Neuronal stem cell (in vitro differentiated cells): ENCODE data around the gene KCNK5.

Source experiments
- DNase-seq: peaks from one replicate; pipeline ENCODE4 v3.0.0-alpha.2; 2013; ENCODE audit warnings: low spot score
- H2AFZ ChIP-seq: one replicate; pipeline ENCODE4 v1.6.1; 2013; ENCODE audit warnings: mild to moderate bottlenecking, low read length, inconsistent platforms
- H2AK5ac ChIP-seq: 2 replicates; pipeline ENCODE4 v1.6.1; 2013; ENCODE audit warnings: low read depth, mild to moderate bottlenecking, inconsistent platforms, low read length, moderate library complexity, mixed read lengths
- H2BK120ac ChIP-seq: 2 replicates; pipeline ENCODE4 v1.6.1; 2013; ENCODE audit warnings: low read depth, mild to moderate bottlenecking, inconsistent platforms, low read length, moderate library complexity, mixed read lengths
- H2BK12ac ChIP-seq: one replicate; pipeline ENCODE4 v1.6.1; 2013; ENCODE audit warnings: low read length, inconsistent platforms
- H2BK15ac ChIP-seq: 2 replicates; pipeline ENCODE4 v1.6.1; 2013; ENCODE audit warnings: mild to moderate bottlenecking, low read length, inconsistent platforms, mixed read lengths
- H2BK5ac ChIP-seq: one replicate; pipeline ENCODE4 v1.6.1; 2013; ENCODE audit warnings: inconsistent platforms, mild to moderate bottlenecking, low read length, moderate library complexity
- H3K14ac ChIP-seq: one replicate; pipeline ENCODE4 v1.6.1; 2013; ENCODE audit warnings: low read length, inconsistent platforms
- H3K18ac ChIP-seq: 2 replicates; pipeline ENCODE4 v1.6.1; 2013; ENCODE audit warnings: low read length, inconsistent platforms
- H3K23ac ChIP-seq: 2 replicates; pipeline ENCODE4 v1.6.1; 2013; ENCODE audit warnings: low read depth, mild to moderate bottlenecking, mixed read lengths, low read length, inconsistent platforms; ENCODE audit not compliant: poor library complexity
- H3K27ac ChIP-seq: replicated peaks from 3 replicates; pipeline ENCODE4 v1.5.1; 2013; ENCODE audit warnings: low read length, inconsistent platforms
- H3K27me3 ChIP-seq, 3 experiments: 2 replicates each; pipeline ENCODE4 v1.6.1; 2013; ENCODE audit warnings: low read length in 3 of 3, mild to moderate bottlenecking in 2 of 3, inconsistent platforms in 1 of 3, low read depth in 1 of 3, mixed read lengths in 1 of 3, moderate library complexity in 1 of 3; ENCODE audit not compliant: control insufficient read depth in 3 of 3, insufficient read depth in 3 of 3
- H3K36me3 ChIP-seq, 2 donors: replicated peaks in 1 of 2; 2 replicates each; pipeline ENCODE4 v1.6.1; 2013; ENCODE audit warnings: low read length in 2 of 2; ENCODE audit not compliant: control insufficient read depth in 2 of 2, insufficient read depth in 2 of 2
- H3K4ac ChIP-seq: 2 replicates; pipeline ENCODE4 v1.6.1; 2013; ENCODE audit warnings: inconsistent platforms, mild to moderate bottlenecking, low read length, moderate library complexity
- H3K4me1 ChIP-seq, 2 donors: 1 replicate in 1 of 2; 2 replicates in 1 of 2; pipeline ENCODE4 v1.6.1; 2013; ENCODE audit warnings: low read length in 2 of 2, low read depth in 1 of 2; ENCODE audit not compliant: control insufficient read depth in 2 of 2, insufficient read depth in 1 of 2
- H3K4me2 ChIP-seq: one replicate; pipeline ENCODE4 v1.6.1; 2013; ENCODE audit warnings: mild to moderate bottlenecking, low read length, inconsistent platforms; ENCODE audit not compliant: insufficient read depth, poor library complexity, severe bottlenecking
- H3K4me3 ChIP-seq, 2 donors: 2 replicates each; pipeline ENCODE4 v1.5.1; 2013; ENCODE audit warnings: low read length in 2 of 2, mild to moderate bottlenecking in 2 of 2, inconsistent platforms in 1 of 2, moderate library complexity in 1 of 2
- H3K79me1 ChIP-seq: one replicate; pipeline ENCODE4 v1.6.1; 2013; ENCODE audit warnings: low read depth, mild to moderate bottlenecking, inconsistent platforms, low read length, moderate library complexity
- H3K9ac ChIP-seq: one replicate; pipeline ENCODE4 v1.6.1; 2013; ENCODE audit warnings: mild to moderate bottlenecking, low read depth, low read length, inconsistent platforms; ENCODE audit not compliant: poor library complexity
- H3K9me3 ChIP-seq, 2 donors: replicated peaks in 1 of 2; 2 replicates each; pipeline versions ENCODE3 to v1.6.1; 2013; ENCODE audit warnings: low read length in 2 of 2, mild to moderate bottlenecking in 2 of 2, inconsistent platforms in 1 of 2, low read depth in 1 of 2, mixed read lengths in 1 of 2, moderate library complexity in 1 of 2; ENCODE audit not compliant: control insufficient read depth in 2 of 2, insufficient read depth in 1 of 2
- H4K8ac ChIP-seq: one replicate; pipeline ENCODE4 v1.6.1; 2013; ENCODE audit warnings: low read depth, mild to moderate bottlenecking, inconsistent platforms, low read length, moderate library complexity
- H4K91ac ChIP-seq: one replicate; pipeline ENCODE4 v1.6.1; 2013; ENCODE audit warnings: low read length, low read depth, mild to moderate bottlenecking, inconsistent platforms; ENCODE audit not compliant: poor library complexity
- WGBS, 2 donors: extraction: QIAGEN DNeasy Blood & Tissue Kit; methylation state at CpG; one replicate each; pipeline ENCODE4 v1.1.7; 2013; ENCODE audit warnings: missing lambda C conversion rate in 2 of 2, mixed read lengths in 1 of 2; ENCODE audit not compliant: insufficient read length in 2 of 2, insufficient replicate concordance in 1 of 2; ENCODE audit errors: extremely low coverage in 2 of 2; 5-methylcytosine and 5-hydroxymethylcytosine counted together

The KCNK5 gene

GRCh38 chr6:39227476-39227875 lies 1.8 kb downstream of the KCNK5 start:
- no CpG with 5 or more reads among the region's 9 CpGs for WGBS, 2 donors
- Histone ChIP-seq H2BK5ac (no peak overlapping the region), H4K91ac (no peak overlapping the region), H3K9ac (no peak overlapping the region), H3K18ac (no peak overlapping the region), H3K36me3 (no peaks in the 10 kb centered on the region), H3K27me3 (peaks cover 0 to 10% (median 0%) of the 10 kb centered on the region in 3 experiments), H3K27ac (no peak overlapping the region), H3K9me3 (peaks cover 0 to 10% of the 10 kb centered on the region in 2 donors), H3K14ac (no peak overlapping the region), H2AK5ac (no peak overlapping the region), H2AFZ (no peak overlapping the region), H4K8ac (no peak overlapping the region), H2BK12ac (no peak overlapping the region), H3K23ac (no peak overlapping the region), H3K4me1 (peaks cover 24 to 43% of the 10 kb centered on the region in 2 donors), H2BK15ac (no peak overlapping the region), H3K4me2 (no peak overlapping the region), H2BK120ac (no peak overlapping the region), H3K79me1 (peaks cover 3% of the 10 kb centered on the region), H3K4me3 (no peak overlapping the region), H3K4ac (no peak overlapping the region)
- DNase-seq = no peak

DNA sequence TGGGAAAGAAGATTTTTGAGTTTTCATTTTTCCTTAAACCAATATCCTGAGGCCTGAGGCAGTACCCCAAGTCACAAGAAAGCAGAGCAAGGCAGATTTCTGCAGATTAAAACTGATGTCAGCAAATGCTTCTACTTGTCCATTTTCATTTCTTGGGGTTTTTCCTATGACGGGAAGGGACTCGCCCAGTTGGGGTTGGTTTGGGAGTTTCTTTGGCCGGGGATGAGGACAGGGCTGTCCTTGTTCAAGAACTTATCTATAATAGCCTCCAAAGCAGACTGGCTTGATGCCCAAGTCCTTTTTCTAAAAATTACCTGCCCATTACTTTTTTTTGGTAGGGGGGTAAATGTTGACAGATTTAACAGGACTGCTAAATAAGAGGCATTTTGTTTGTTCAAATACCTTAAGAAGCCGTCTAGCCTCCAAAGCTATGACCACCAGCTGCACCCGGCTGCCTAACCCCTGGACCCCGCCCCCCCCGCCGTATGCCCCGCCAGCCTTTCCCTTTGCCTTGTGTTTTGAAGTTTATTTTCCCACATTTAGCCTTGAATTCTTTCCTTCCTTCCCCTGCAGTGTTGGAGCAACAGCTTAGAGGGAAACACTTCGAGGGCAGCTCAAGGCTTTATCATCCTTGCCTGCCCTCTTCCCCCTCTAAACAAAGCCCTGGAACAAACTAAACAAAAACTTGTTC lies 2.5 kb downstream of the KCNK5 start:
- H2BK5ac ChIP-seq = no peak overlapping the region
- H2BK120ac ChIP-seq = no peak overlapping the region
- H3K4me2 ChIP-seq = no peak overlapping the region
- no peak overlapping the region for H2BK12ac ChIP-seq
- H3K9ac ChIP-seq = no peak overlapping the region
- peaks cover 3% of the 10 kb centered on the region for H3K79me1 ChIP-seq
- no peaks in the 10 kb centered on the region for H3K36me3 ChIP-seq
- no peak overlapping the region for H4K8ac ChIP-seq
- no peak overlapping the region for H3K23ac ChIP-seq
- no peak overlapping the region for H4K91ac ChIP-seq
- DNase-seq = no peak
- no peak overlapping the region for H3K14ac ChIP-seq
- H2AFZ ChIP-seq = no peak overlapping the region
- H3K4me1 ChIP-seq = peaks cover 18 to 42% of the 10 kb centered on the region in 2 donors
- H3K27me3 ChIP-seq = peaks cover 0 to 10% (median 0%) of the 10 kb centered on the region in 3 experiments
- H2AK5ac ChIP-seq = no peak overlapping the region
- no peak overlapping the region for H3K4ac ChIP-seq
- H2BK15ac ChIP-seq = no peak overlapping the region
- H3K27ac ChIP-seq = no peak overlapping the region
- H3K18ac ChIP-seq = no peak overlapping the region
- no CpG with 5 or more reads among the region's 10 CpGs for WGBS, 2 donors
- H3K9me3 ChIP-seq = peaks cover 0 to 10% of the 10 kb centered on the region in 2 donors
- H3K4me3 ChIP-seq = no peak overlapping the region

DNA sequence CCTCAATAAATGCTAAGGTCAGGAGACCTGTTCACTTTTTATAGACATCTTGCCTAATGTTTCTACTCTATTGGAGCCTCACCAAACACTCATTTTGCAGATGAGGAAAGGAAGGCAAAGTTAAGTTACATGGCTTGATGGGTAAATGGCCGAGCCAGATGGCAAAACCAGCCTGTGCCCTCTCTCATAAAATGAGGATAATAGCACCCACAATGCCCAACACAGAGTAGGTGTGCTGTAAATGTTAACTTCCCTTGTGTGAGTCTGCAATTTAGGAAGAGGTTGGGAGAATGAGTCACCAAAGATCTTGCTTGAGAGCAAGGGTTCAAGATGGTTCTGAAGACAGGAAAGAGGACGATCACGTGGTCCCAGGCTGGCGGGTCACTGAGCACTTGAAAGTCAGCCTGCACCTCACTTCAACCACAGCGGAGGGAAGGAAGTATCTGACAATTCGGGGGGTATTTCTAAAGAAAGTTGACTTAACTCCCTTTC lies 3.3 kb downstream of the KCNK5 start:
- Histone ChIP-seq H3K36me3 (no peaks in the 10 kb centered on the region), H2BK120ac (no peak overlapping the region), H3K4me1 (peaks cover 10 to 34% of the 10 kb centered on the region in 2 donors), H3K23ac (no peak overlapping the region), H3K27ac (no peak overlapping the region), H2BK5ac (no peak overlapping the region), H3K4ac (no peak overlapping the region), H4K91ac (no peak overlapping the region), H3K18ac (no peak overlapping the region), H3K9me3 (peaks cover 0 to 10% of the 10 kb centered on the region in 2 donors), H3K27me3 (peaks cover 0 to 10% (median 0%) of the 10 kb centered on the region in 3 experiments), H3K9ac (no peak overlapping the region), H2BK12ac (no peak overlapping the region), H2AK5ac (no peak overlapping the region), H2BK15ac (no peak overlapping the region), H3K4me3 (no peak overlapping the region), H2AFZ (no peak overlapping the region), H4K8ac (no peak overlapping the region), H3K14ac (no peak overlapping the region), H3K79me1 (peaks cover 3% of the 10 kb centered on the region), H3K4me2 (no peak overlapping the region)
- DNase-seq = no peak
- no CpG with 5 or more reads among the region's 6 CpGs for WGBS, 2 donors

DNA sequence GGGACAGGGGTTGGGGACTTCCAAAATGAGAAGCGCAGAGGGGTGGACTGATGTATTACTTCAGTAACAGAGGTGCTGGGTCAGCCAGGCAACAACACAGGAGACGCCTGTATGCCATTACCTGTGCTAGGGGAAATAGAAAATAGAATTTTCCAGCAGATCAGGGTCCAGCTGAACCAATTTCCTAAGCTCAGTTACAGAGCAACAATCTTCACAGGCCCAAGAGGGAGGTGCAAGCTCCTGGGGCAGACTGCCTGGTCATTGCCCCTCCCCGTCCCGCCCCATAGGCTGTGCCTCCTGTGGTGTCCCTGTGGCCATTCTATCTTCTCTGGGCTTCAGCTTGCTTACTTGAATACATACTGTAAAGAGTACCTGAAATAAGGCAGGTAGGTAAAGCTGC lies 3.7 kb downstream of the KCNK5 start:
- no peak overlapping the region for H2AK5ac ChIP-seq
- H3K27me3 ChIP-seq = peaks cover 0 to 10% (median 0%) of the 10 kb centered on the region in 3 experiments
- no peak overlapping the region for H3K14ac ChIP-seq
- H3K9ac ChIP-seq = no peak overlapping the region
- peaks cover 3% of the 10 kb centered on the region for H3K79me1 ChIP-seq
- no peak overlapping the region for H2BK5ac ChIP-seq
- no peak overlapping the region for H3K4me2 ChIP-seq
- no peak overlapping the region for H2BK12ac ChIP-seq
- H3K23ac ChIP-seq = no peak overlapping the region
- no peak overlapping the region for H2BK120ac ChIP-seq
- H3K18ac ChIP-seq = no peak overlapping the region
- no CpG with 5 or more reads among the region's 4 CpGs for WGBS, 2 donors
- H3K4ac ChIP-seq = no peak overlapping the region
- H3K4me3 ChIP-seq = no peak overlapping the region
- H3K36me3 ChIP-seq = no peaks in the 10 kb centered on the region
- no peak for DNase-seq
- no peak overlapping the region for H2BK15ac ChIP-seq
- peaks cover 0 to 10% of the 10 kb centered on the region in 2 donors for H3K9me3 ChIP-seq
- H2AFZ ChIP-seq = no peak overlapping the region
- H4K8ac ChIP-seq = no peak overlapping the region
- H3K4me1 ChIP-seq = peaks cover 6 to 31% of the 10 kb centered on the region in 2 donors
- no peak overlapping the region for H4K91ac ChIP-seq
- H3K27ac ChIP-seq = no peak overlapping the region
